PC-3 (cell line): ENCODE data around the gene PTPRD. TPM values are rescaled to one million over a fixed set of nuclear protein-coding genes. Genes with fewer than 3 reads are reported as not detected.

Experiments used
- ATAC-seq: fragments of 200-7000 bp; cut with Tn5 transposase; 2 replicates; pipeline ENCODE4 v1.9.1; 2020; ENCODE audit warnings: mild to moderate bottlenecking, moderate library complexity
- BruUV-seq: library from RNA; stranded (reverse); fragments of 400-500 nt; replicated peaks from 2 replicates; lab custom pipeline; 2021; lab: Mats Ljungman, UMichigan
- CTCF ChIA-PET: fragments of 300-600 bp; sonication (Branson Sonifier 250); formaldehyde crosslinking; loops from one replicate; lab custom pipeline; 2022; ENCODE audit warnings: antibody characterized with exemption; lab: Charles Lee
- POLR2A ChIA-PET: fragments of 300-600 bp; sonication (Branson Sonifier 250); formaldehyde crosslinking; loops from one replicate; lab custom pipeline; 2022; ENCODE audit warnings: antibody characterized with exemption; ENCODE audit not compliant: unreplicated experiment; lab: Charles Lee
- DNase-seq: peaks from one replicate; pipeline ENCODE4 v3.0.0-alpha.2; 2015
- H2AFZ ChIP-seq: fragments of 300-600 bp; sonication (generic); 2 replicates; pipeline ENCODE4 v1.6.0; 2016; ENCODE audit warnings: antibody characterized with exemption, low read length
- H3F3A ChIP-seq: fragments of 300-600 bp; sonication (generic); one replicate; pipeline ENCODE4 v1.6.0; 2017; ENCODE audit warnings: antibody characterized with exemption, low read length, control low read depth, mild to moderate bottlenecking; ENCODE audit not compliant: unreplicated experiment
- H3K27ac ChIP-seq: fragments of 300-600 bp; sonication (generic); 2 replicates; pipeline ENCODE4 v1.5.1; 2016; ENCODE audit warnings: mild to moderate bottlenecking, low read length
- H3K27me3 ChIP-seq: fragments of 300-600 bp; sonication (generic); 2 replicates; pipeline ENCODE4 v1.6.1; 2016; ENCODE audit warnings: low read length, mixed read lengths
- H3K36me3 ChIP-seq: fragments of 300-600 bp; sonication (generic); 2 replicates; pipeline ENCODE4 v1.6.1; 2016; ENCODE audit warnings: low read depth, mixed run types, low read length, mixed read lengths
- H3K4me1 ChIP-seq: fragments of 300-600 bp; sonication (generic); 2 replicates; pipeline ENCODE4 v1.5.1; 2016; ENCODE audit warnings: low read length; ENCODE audit not compliant: insufficient read depth
- H3K4me2 ChIP-seq: fragments of 300-600 bp; sonication (generic); 2 replicates; pipeline ENCODE4 v1.6.0; 2016; ENCODE audit warnings: low read length
- H3K4me3 ChIP-seq: fragments of 300-600 bp; sonication (generic); 2 replicates; pipeline ENCODE4 v1.5.1; 2016; ENCODE audit warnings: mild to moderate bottlenecking, low read length, mixed read lengths
- H3K79me2 ChIP-seq: fragments of 300-600 bp; sonication (generic); 2 replicates; pipeline ENCODE4 v1.6.1; 2017; ENCODE audit warnings: low read length, mixed read lengths
- H3K9ac ChIP-seq: fragments of 300-600 bp; sonication (generic); 2 replicates; pipeline ENCODE4 v1.6.0; 2016; ENCODE audit warnings: mild to moderate bottlenecking, low read length
- H3K9me2 ChIP-seq: fragments of 300-600 bp; sonication (generic); replicated peaks from 2 replicates; pipeline ENCODE4 v1.6.1; 2016; ENCODE audit warnings: mixed run types, low read length, mixed read lengths
- H3K9me3 ChIP-seq: fragments of 300-600 bp; sonication (generic); 2 replicates; pipeline ENCODE4 v1.6.1; 2016; ENCODE audit warnings: low read length, mixed read lengths
- H4K20me1 ChIP-seq: fragments of 300-600 bp; sonication (generic); 2 replicates; pipeline ENCODE4 v1.6.1; 2016; ENCODE audit warnings: low read length, mixed read lengths
- EZH2 ChIP-seq: fragments of 300-600 bp; sonication (generic); IDR thresholded peaks from one replicate; pipeline ENCODE4 v1.6.1; 2017; ENCODE audit warnings: antibody characterized with exemption, mild to moderate bottlenecking, low read length; ENCODE audit not compliant: unreplicated experiment
- EZH2phosphoT487 ChIP-seq: fragments of 300-600 bp; sonication (generic); IDR thresholded peaks from 2 replicates; pipeline ENCODE4 v1.6.1; 2018; ENCODE audit warnings: mild to moderate bottlenecking, antibody characterized with exemption, low read length, borderline replicate concordance
- intact Hi-C: fragments of 100-400 bp; cut with micrococcal nuclease; formaldehyde crosslinking; loops from 2 replicates; pipeline ENCODE4 v1.9.0; 2023
- total RNA-seq: library from RNA; depleted of rRNA; stranded (reverse); fragments of >200 nt; gene quantifications from 2 replicates; pipeline ENCODE4 v1.2.3, GENCODE V29; 2014
- TF ChIP-seq, protein P1 (sequence below): fragments of 300-600 bp; sonication (generic); conservative IDR thresholded peaks from 2 replicates; pipeline ENCODE4 v1.5.1; 2017; ENCODE audit warnings: antibody characterized with exemption, low read depth, mild to moderate bottlenecking, low read length

The PTPRD gene
- total RNA-seq, 1 experiment from 2014 or later: not detected

DNA sequence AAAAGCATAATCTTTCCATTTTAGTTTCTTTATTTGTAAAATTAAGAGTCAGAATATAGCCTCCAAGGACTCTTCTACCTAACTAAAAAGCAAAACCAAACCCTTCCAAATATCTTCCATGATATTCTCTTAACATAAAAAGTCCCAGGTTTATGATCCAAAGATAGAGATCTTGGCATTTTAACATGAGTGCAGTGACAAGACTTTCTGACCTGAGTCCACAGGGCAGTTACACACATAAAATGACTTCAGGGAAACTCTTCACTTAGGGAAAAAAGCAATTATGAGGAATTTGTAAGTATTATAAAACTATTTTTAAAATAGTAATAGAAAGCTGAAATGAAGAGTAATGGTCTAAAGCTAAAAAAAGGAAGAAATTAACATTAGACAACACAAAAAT is 2040.6 kb downstream of the PTPRD start:
- POLR2A ChIA-PET: no interaction called here
- intact Hi-C loops: no loop called here
- no peaks in the 10 kb centered on the region for H3K79me2 ChIP-seq
- H2AFZ ChIP-seq: no peak overlapping the region
- no peaks in the 10 kb centered on the region for H3F3A ChIP-seq
- no peak overlapping the region for H3K9ac ChIP-seq
- CTCF ChIA-PET: no interaction called here
- H3K9me2 ChIP-seq: no peaks in the 10 kb centered on the region
- no peaks in the 10 kb centered on the region for H3K36me3 ChIP-seq
- no peak overlapping the region for H3K4me2 ChIP-seq
- ATAC-seq: no peak
- DNase-seq: no peak
- no peaks in the 10 kb centered on the region for H4K20me1 ChIP-seq
- H3K27ac ChIP-seq: no peak overlapping the region
- H3K4me1 ChIP-seq: no peaks in the 10 kb centered on the region
- no peaks in the 10 kb centered on the region for H3K9me3 ChIP-seq
- no peak overlapping the region for H3K4me3 ChIP-seq
- H3K27me3 ChIP-seq: no peaks in the 10 kb centered on the region
- TF ChIP-seq, protein P1, sequence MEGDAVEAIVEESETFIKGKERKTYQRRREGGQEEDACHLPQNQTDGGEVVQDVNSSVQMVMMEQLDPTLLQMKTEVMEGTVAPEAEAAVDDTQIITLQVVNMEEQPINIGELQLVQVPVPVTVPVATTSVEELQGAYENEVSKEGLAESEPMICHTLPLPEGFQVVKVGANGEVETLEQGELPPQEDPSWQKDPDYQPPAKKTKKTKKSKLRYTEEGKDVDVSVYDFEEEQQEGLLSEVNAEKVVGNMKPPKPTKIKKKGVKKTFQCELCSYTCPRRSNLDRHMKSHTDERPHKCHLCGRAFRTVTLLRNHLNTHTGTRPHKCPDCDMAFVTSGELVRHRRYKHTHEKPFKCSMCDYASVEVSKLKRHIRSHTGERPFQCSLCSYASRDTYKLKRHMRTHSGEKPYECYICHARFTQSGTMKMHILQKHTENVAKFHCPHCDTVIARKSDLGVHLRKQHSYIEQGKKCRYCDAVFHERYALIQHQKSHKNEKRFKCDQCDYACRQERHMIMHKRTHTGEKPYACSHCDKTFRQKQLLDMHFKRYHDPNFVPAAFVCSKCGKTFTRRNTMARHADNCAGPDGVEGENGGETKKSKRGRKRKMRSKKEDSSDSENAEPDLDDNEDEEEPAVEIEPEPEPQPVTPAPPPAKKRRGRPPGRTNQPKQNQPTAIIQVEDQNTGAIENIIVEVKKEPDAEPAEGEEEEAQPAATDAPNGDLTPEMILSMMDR: no peak
- TF ChIP-seq EZH2phosphoT487: no peak
- no TSS peak for BruUV-seq

DNA sequence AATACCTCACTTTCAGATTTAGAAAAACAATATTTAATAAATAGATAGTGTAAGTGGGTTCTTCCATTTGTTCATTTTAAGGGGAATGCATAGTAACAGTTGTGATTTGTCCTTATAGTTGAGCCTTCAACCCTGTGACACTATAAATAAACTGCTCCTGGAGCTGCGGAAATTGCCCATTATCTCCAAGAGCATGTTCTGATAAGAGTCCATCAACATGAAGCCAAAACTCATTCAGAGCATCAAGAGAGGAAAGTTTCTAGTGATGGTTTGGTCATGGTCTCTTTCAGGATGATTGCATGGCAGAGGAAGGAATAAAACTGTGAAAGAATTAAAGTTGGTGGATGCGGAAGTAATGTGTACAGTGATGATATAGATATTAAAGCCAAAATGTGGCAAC is 2041.2 kb downstream of the PTPRD start:
- TF ChIP-seq EZH2phosphoT487 (no peak), EZH2 (no peak)
- TF ChIP-seq, protein P1: no peak
- no peaks in the 10 kb centered on the region for H3K27me3 ChIP-seq
- no peak overlapping the region for H3K9ac ChIP-seq
- no peak overlapping the region for H2AFZ ChIP-seq
- H4K20me1 ChIP-seq: no peaks in the 10 kb centered on the region
- ChIA-PET POLR2A (no interaction called here), CTCF (no interaction called here)
- no peak overlapping the region for H3K27ac ChIP-seq
- no peaks in the 10 kb centered on the region for H3K9me2 ChIP-seq
- ATAC-seq (no peak), DNase-seq (no peak)
- H3K4me3 ChIP-seq: no peak overlapping the region
- no peaks in the 10 kb centered on the region for H3K36me3 ChIP-seq
- intact Hi-C loops: no loop called here
- H3K9me3 ChIP-seq: no peaks in the 10 kb centered on the region
- no peaks in the 10 kb centered on the region for H3K79me2 ChIP-seq
- H3K4me2 ChIP-seq: no peak overlapping the region
- H3F3A ChIP-seq: no peaks in the 10 kb centered on the region
- BruUV-seq: no TSS peak
- H3K4me1 ChIP-seq: no peaks in the 10 kb centered on the region

DNA sequence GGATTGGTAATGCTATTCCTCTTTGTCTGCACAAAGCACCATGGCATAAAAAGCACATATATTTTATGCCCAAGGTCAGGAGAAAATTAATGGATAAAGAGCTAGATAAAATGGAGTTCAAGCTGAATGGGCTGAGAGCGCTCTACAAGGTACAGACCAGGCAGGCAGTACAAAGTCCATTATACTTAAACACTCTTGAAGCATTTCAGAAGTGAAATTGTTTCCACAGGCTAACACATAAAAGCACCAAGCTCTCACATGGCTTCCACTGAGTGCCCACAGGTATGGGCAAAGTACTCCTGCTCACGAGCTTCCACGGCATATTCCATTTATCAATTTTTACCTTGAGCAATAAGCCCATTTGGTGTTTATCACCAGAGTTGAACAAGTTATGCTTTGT is 2042.0 kb downstream of the PTPRD start:
- Histone ChIP-seq H4K20me1 (no peaks in the 10 kb centered on the region), H3K9ac (no peak overlapping the region), H3K79me2 (no peaks in the 10 kb centered on the region), H3K27ac (no peak overlapping the region), H3K4me1 (no peaks in the 10 kb centered on the region), H2AFZ (no peak overlapping the region), H3F3A (no peaks in the 10 kb centered on the region), H3K4me2 (no peak overlapping the region), H3K9me3 (no peaks in the 10 kb centered on the region), H3K9me2 (no peaks in the 10 kb centered on the region), H3K4me3 (no peak overlapping the region), H3K27me3 (no peaks in the 10 kb centered on the region), H3K36me3 (no peaks in the 10 kb centered on the region)
- DNase-seq (no peak), ATAC-seq (no peak)
- ChIA-PET POLR2A (no interaction called here), CTCF (no interaction called here)
- intact Hi-C loops: no loop called here
- no peak for TF ChIP-seq EZH2
- no peak for TF ChIP-seq EZH2phosphoT487
- TF ChIP-seq, protein P1: no peak
- BruUV-seq: no TSS peak
